ENCODE results near the gene FAM50B. TPM values are rescaled to one million over a fixed set of nuclear protein-coding genes. Genes with fewer than 3 reads are reported as not detected.
A peak's percentile ranks its signal among the peaks of the same experiment; 100 is the strongest.

FAM50B gene
- total and polyA plus RNA-seq, 2 of the 13 experiments (the other 11 are each of a cell fraction or from before 2014, with no cell fraction given) = 0.05 TPM; not detected in 1

- no peak for TF ChIP-seq ZBTB44 (CRISPR knock-in tag; IDR thresholded peaks at IDR 0.05)
- peak; percentile 36; the same call in 1 of the 2 replicates for TF ChIP-seq MED1 (CRISPR knock-in tag; IDR thresholded peaks at IDR 0.05)
- TF ChIP-seq RCOR2 (CRISPR knock-in tag; IDR thresholded peaks at IDR 0.05) = no peak
- no peak for TF ChIP-seq HES4 (CRISPR knock-in tag; IDR thresholded peaks at IDR 0.05; ENCODE audit: borderline replicate concordance)
- TF ChIP-seq SALL1 (CRISPR knock-in tag; IDR thresholded peaks at IDR 0.05) = peak; percentile 63
- no peak for TF ChIP-seq PHF5A (CRISPR knock-in tag; IDR thresholded peaks at IDR 0.05; ENCODE audit: low read depth, unreplicated experiment)
- TF ChIP-seq THRA (CRISPR knock-in tag; IDR thresholded peaks at IDR 0.05; ENCODE audit: borderline replicate concordance) = peak; percentile 56; the same call in 1 of the 2 replicates
- TF ChIP-seq ZNF329 (CRISPR knock-in tag; IDR thresholded peaks at IDR 0.05; ENCODE audit: low read depth) = no peak
- no peak for TF ChIP-seq SATB2 (CRISPR knock-in tag; IDR thresholded peaks at IDR 0.05)
- no peak for TF ChIP-seq ZNF33B (CRISPR knock-in tag; IDR thresholded peaks at IDR 0.05)
- TF ChIP-seq ZNF577 (CRISPR knock-in tag; IDR thresholded peaks at IDR 0.05; ENCODE audit: borderline replicate concordance, low read depth) = no peak
- no peak for TF ChIP-seq ZNF24 (IDR thresholded peaks at IDR 0.05)
- no peak for TF ChIP-seq ZNF773 (CRISPR knock-in tag; IDR thresholded peaks at IDR 0.05; ENCODE audit: borderline replicate concordance)
- TF ChIP-seq ZBTB8A (CRISPR knock-in tag; IDR thresholded peaks at IDR 0.05; ENCODE audit: borderline replicate concordance, low read depth) = no peak
- TF ChIP-seq MAZ (IDR thresholded peaks at IDR 0.05; ENCODE audit: borderline replicate concordance, low read depth, low read length) = no peak
- no peak for TF ChIP-seq MAZ (CRISPR knock-in tag; IDR thresholded peaks at IDR 0.05; ENCODE audit: low read depth)
- TF ChIP-seq ZNF383 (CRISPR knock-in tag; IDR thresholded peaks at IDR 0.05; ENCODE audit: borderline replicate concordance) = no peak
- no peak for TF ChIP-seq JUNB (CRISPR knock-in tag; IDR thresholded peaks at IDR 0.05; ENCODE audit: borderline replicate concordance)
- TF ChIP-seq YEATS2 (CRISPR knock-in tag; IDR thresholded peaks at IDR 0.05; ENCODE audit: borderline replicate concordance) = no peak
- TF ChIP-seq RERE (CRISPR knock-in tag; IDR thresholded peaks at IDR 0.05; ENCODE audit: low read depth) = no peak
- TF ChIP-seq SOX13 (IDR thresholded peaks at IDR 0.05) = no peak
- TF ChIP-seq SOX13 (CRISPR knock-in tag; conservative IDR thresholded peaks at IDR 0.05 in 1 of 2, IDR thresholded peaks at IDR 0.05 in 1 of 2) = peak in 1 of 2 experiments; percentile 52; a peak in 2 of 4 replicates
These were observed 36.3 kb downstream of the FAM50B start (continued) for GRCh38 chr6:3885262-3886036.

Measured in HepG2 (cell line).